Activated T-helper 1 cell treated with anti-CD3 and anti-CD28 coated beads, Interleukin-2, amount 50 U/mL, for 16 hours (primary cell): Measurements from ENCODE around the gene TTR.
A peak's percentile ranks its signal among the peaks of the same experiment; 100 is the strongest.

Experiments used
- DNase-seq, 2 donors: peaks; one replicate each; pipeline ENCODE4 v3.0.0-alpha.2; 2020; ENCODE audit warnings: low read depth in 1 of 2, low spot score in 1 of 2

TTR gene

GRCh38 chr18:31591628-31592027 is at the start of gene TTR:
TTR (plus strand) TSS chr18:31591877; CDS start chr18:31591903, 26 bp downstream.
- DNase-seq: no peak

GRCh38 chr18:31546476-31546875 is 45.2 kb upstream of the TTR start:
- no peak for DNase-seq

- no peak for DNase-seq
Measured at GRCh38 chr18:31548853-31549252, 42.8 kb upstream of the TTR start.

GRCh38 chr18:31549416-31549815 is 42.3 kb upstream of the TTR start:
- DNase-seq: no peak

DNA sequence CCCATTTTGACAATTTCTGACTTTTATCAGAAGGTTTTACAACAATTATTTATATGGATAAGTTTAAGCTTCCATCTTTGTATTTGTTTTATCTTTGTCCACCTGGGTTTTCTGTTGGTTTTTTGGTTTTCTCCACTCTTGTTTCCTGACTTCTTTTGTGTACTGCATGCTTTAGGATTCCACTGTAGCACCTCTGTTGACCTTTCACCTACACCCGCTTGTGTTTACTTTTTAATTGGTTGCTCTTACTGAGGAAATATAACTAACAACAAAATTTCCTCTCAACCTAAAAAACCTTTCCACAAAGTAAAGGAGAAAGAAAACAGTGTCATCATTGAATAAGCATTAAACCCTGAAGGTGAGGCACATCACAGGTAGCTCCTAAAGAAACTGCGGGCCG is 39.8 kb upstream of the TTR start:
- no peak for DNase-seq

DNA sequence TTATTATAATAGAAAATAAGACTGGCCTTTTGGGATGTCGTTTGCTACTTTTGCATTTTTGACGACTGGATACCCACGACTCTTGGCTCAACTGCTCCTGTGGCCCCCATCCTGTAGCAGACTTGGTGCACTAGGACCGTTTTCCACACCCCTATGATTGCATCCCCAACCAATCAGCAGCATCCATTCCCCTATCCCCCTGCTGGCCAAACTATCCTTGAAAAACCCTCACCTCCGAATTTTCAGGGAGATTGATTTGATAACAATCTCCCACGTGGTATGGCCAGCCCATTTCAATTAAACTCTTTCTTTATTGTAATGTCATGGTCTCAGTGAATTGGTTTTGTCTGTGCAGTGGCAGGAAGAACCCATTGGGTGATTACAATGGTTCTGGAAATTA is 37.9 kb upstream of the TTR start:
- no peak for DNase-seq

DNA sequence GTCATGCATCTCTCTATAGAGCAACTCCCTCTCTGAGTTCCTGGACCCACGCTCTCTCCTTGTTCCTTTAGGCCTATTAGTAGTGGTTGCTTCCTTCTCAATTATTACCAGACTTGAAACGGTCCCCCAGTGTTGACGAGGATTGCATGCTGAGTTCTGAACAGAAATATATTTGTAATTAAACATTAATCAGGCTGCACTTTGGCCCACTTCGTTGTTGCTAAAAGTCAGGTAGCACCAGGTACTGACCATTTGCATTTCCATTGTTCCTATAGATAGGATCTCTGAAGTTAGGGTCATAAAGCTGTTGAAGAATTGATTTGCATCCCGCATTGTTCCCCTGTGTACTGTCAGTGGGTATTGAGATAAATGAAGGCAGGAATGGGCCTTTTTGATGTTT is 36.9 kb upstream of the TTR start:
- DNase-seq: no peak

- peak in 1 of 2 donors; percentile 9 for DNase-seq
Measured at GRCh38 chr18:31555971-31556747, 35.5 kb upstream of the TTR start.

- no peak for DNase-seq
Measured at GRCh38 chr18:31557446-31557845, 34.2 kb upstream of the TTR start.

DNA sequence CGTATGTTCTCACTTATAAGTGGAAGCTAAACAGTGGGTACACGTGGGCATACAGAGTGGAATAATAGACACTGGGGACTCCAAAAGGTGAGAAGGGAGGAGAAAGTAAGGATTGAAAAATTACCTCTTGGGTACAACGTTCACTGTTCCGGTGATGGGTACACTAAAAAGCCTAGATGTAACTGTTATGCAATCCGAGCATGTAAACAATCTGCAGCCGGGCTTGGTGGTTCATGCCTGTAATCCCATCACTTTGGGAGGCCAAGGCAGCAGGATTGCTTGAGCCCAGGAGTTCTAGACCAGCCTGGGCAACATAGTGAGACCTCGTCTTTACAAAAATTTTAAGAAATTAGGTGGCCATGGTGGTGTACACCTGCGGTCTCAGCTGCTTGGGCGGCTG is 33.1 kb upstream of the TTR start:
- no peak for DNase-seq

GRCh38 chr18:31562726-31563125 is 29.0 kb upstream of the TTR start:
- no peak for DNase-seq

DNA sequence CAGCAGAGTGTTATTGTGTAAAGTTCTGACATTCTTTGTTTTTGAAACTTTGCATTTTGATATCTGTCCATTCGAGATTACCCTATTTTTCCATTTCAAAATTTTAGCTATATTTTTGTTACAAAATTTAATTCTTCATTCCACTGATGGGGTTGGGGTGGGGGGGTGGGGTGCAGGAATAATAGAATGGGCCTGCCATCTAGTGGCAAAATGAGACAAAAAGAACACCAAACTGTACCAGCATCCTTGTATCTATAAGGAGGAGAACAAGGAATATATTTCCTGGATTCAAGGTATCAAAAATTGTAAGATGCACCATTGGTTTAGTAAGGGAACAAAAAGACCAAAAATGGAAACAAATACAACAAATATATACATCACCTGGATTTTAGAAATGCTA is 27.9 kb upstream of the TTR start:
- no peak for DNase-seq

DNA sequence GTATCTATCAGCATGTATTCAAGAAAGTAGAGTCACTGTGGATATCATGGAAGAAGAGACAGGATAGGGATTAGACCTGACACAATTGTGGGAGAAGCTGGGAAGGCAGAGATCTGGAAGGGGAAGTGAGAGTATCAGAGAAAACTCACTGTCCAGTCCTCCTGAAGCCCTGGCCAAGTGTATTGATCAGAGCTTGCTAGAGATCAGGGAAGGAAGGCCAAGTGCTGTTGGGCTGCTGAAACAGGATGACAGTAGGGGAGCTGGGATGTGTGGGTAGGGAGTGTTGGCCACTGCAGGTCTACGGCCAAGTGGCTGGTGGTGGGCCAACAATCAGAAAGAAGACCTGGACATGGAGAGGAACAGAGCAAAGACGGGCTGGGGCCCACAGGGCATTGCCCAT is 26.3 kb upstream of the TTR start:
- no peak for DNase-seq

DNA sequence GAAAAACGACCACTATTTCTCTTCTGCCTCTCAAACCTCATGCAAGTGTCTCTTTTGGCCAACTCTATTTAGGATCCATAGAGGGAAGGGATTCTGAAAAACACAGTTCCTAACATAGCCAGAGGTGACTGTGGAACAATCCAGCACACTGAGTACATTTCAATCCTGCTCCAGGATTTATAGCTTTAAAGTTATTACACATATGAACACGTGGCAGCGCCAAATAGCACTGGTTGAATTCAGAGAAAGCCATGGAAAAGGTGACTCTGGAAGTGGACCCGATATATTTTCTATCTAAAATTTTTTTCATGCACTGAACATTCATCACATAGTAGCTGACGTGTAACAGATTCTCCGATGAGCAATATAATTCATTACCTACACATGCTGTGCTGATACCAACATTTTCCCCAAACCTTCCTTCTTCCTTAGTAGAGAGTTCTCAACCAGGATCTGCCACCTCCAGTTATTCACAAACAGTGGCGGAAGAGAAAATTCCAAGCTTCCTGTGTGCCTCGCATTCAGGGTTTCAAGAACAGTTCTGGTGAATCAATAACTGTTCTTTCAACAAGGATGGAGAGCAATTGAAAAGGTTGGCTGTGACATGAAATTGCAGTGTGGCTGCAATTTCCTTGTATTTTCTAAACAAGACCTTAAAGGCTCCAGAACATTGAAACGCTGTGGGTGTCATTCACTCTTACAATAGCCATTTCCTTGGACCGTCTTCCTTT is 25.7 kb upstream of the TTR start:
- DNase-seq: no peak

DNA sequence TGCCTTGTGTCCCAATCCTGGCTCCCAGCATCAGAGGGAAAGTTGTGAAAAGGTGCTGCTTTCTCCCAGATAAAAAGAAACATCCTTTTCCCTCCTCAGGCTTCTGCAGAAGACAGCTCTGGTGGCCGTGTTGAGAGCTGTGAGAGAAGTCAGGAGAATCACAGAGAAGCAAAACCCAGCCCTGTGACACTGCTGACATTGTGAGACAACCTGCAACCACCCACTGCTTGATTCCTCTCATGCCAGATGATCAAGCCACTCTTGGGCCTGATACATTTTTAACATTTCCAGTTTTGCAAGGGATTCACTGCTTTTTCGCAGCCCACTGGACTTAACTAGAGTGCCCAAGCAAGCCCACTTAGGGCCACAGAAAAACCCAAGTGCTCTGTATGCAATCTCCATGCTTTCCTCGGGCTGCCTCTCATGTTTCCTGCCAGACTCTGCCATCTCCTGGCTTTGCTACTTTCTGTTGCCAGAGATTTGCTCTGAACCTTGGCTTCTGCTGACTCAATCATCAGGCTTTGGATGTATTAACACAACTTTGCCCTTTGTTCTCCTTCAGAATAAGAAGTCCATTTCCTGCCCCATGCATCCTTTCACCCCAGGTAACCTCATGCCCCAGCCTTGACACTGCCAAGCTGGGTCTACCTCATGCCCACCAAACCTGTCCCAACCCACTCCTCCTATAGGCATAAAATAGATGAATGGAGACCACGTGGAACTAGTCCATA is 24.9 kb upstream of the TTR start:
- no peak for DNase-seq

DNA sequence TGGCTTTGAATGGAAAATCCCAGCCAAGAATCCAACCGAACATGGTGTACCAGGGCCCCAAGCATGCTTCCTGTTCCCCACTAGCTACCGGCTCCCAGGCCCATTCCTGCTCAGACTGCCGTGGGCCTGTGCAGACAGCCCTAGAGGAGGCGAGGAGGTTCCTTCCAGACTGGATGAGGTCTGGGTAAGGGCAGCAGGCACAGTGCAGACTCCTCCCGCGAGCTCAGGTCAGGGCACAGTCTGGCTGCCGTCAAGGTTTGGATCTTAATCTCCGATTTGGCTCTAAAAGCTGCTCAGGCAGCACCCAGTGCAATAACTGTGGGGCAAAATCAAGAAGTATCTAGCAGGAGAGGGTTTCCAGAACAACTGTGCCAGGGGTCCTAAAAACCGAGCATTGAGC is 19.3 kb upstream of the TTR start:
- DNase-seq: no peak

DNA sequence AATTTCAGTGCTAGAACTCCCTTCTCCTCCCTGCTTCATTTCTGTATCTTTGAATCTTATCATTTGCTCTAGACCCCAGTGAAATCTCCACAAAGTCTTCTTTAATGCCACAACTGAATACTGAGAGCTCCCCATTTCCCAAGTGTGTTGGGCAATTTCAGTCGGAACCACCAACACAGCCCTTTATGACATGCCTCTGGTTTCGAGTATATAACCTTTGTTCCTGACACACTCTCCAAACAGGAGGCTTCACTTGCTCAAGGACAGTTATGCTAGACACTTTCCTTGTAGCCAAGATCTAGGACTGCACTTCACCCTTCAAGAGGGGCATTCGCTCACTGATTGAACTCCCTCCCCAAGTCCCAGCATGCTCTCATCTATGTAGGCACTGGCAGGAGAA is 18.6 kb upstream of the TTR start:
- DNase-seq: no peak

- DNase-seq: no peak
Measured at GRCh38 chr18:31574359-31574758, 17.3 kb upstream of the TTR start.

GRCh38 chr18:31575515-31576257 is 16.0 kb upstream of the TTR start:
- DNase-seq: no peak

DNA sequence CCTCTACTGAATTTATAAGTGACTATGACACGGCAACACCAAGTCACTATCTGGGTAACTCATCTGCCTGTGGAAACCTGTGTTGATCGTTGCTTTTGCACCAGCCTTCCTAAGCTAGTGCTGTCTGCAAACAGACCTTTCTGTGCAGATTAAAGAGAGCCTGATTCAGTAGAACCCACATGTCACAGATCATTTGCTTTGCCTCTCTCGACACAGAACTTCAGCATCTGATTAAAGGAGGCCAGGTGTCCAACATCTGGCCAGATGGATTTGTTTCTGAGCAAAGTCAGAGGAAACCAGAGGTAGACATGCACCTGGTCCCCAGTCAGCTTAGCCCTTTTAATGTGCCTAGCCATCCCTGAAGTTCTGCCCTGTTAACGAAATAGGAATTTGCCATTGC is 15.0 kb upstream of the TTR start:
- DNase-seq: no peak

GRCh38 chr18:31577195-31577594 is 14.5 kb upstream of the TTR start:
- DNase-seq: no peak
